ENCODE data around the gene ERC2.

DNA sequence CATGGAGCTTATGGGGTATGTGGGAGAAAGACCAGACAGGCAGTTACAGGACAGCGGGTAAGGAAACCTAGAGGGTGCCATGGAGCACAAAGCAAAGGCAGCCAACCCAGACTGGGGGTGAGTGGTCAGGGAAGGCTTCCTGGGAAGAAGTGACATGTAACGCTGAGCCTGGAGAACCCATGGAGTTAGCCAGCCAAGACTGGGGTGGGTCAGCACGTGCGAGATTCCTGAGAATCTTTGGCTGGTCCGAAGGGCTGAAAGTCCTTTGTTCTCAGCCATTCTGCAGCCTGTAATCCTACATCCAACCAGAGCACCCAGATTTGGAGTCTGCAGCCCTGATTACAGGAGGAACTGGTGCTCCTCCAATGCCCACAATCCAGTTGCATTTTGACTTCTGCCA, 861.1 kb downstream of the ERC2 start:
- TF ChIP-seq POLR2AphosphoS5 (IDR thresholded peaks at IDR 0.05; ENCODE audit: low read depth, low read length) (no peak), POLR2A (IDR thresholded peaks at IDR 0.05; ENCODE audit: low read depth, low read length) (no peak), TAF1 (IDR thresholded peaks at IDR 0.05; ENCODE audit: borderline replicate concordance, low read depth, low read length) (no peak)

All from GM12892 (cell line).